Gastroesophageal sphincter (tissue), 4 donors: ENCODE data around the gene PPFIA1. TPM values are rescaled to one million over a fixed set of nuclear protein-coding genes. Genes with fewer than 3 reads are reported as not detected.
A peak's percentile ranks its signal among the peaks of the same experiment; 100 is the strongest.

Experiments
- ATAC-seq: fragments of 150-250 bp; one replicate; pipeline ENCODE4 v1.9.1; 2016; ENCODE audit warnings: mild to moderate bottlenecking, moderate library complexity
- H3K27ac ChIP-seq, 4 donors: fragments of 200-600 bp; sonication (generic) in 3 of 4; 1 replicate in 3 of 4; 2 replicates in 1 of 4; pipeline ENCODE4 v1.5.1; 2016 to 2019
- H3K27me3 ChIP-seq: fragments of 200-600 bp; sonication (generic); one replicate; pipeline ENCODE4 v1.5.1; 2019
- H3K36me3 ChIP-seq, 2 donors: fragments of 200-600 bp; sonication (generic); one replicate each; pipeline ENCODE4 v1.5.1; 2019; ENCODE audit warnings: control low read depth in 1 of 2
- H3K4me1 ChIP-seq, 3 donors: fragments of 200-600 bp; sonication (generic); 1 replicate in 2 of 3; 2 replicates in 1 of 3; pipeline ENCODE4 v1.5.1; 2016 to 2019; ENCODE audit warnings: control low read depth in 2 of 3
- H3K4me3 ChIP-seq, 2 donors: fragments of 200-600 bp; sonication (generic); one replicate each; pipeline ENCODE4 v1.5.1; 2019; ENCODE audit warnings: mild to moderate bottlenecking in 1 of 2, moderate library complexity in 1 of 2
- H3K9me3 ChIP-seq, 3 donors: fragments of 200-600 bp; sonication (generic); one replicate each; pipeline ENCODE4 v1.5.1; 2017 to 2019; ENCODE audit warnings: control low read depth in 2 of 3
- CTCF ChIP-seq, 4 experiments: fragments of 200-600 bp in 2 of 4; fragments of 450-650 bp in 2 of 4; sonication (generic) in 1 of 4; IDR thresholded peaks; one replicate each; pipeline ENCODE4 v1.5.1; 2017 to 2019; ENCODE audit warnings: antibody characterized with exemption in 4 of 4, mild to moderate bottlenecking in 2 of 4, moderate library complexity in 2 of 4
- EP300 ChIP-seq: sonication (generic); formaldehyde crosslinking; IDR thresholded peaks from one replicate; pipeline ENCODE4 v1.6.1; 2017; ENCODE audit warnings: antibody characterized with exemption, mild to moderate bottlenecking
- POLR2A ChIP-seq, 2 donors: fragments of 450-650 bp; IDR thresholded peaks; one replicate each; pipeline ENCODE4 v1.6.1; 2017; ENCODE audit warnings: antibody characterized with exemption in 2 of 2, mild to moderate bottlenecking in 2 of 2, moderate library complexity in 1 of 2
- POLR2AphosphoS5 ChIP-seq: sonication (generic); formaldehyde crosslinking; IDR thresholded peaks from one replicate; pipeline ENCODE4 v1.6.1; 2017; ENCODE audit warnings: antibody characterized with exemption
- WGBS, 2 donors: methylation state at CpG; one replicate each; pipeline ENCODE4 v1.1.5; 2018; ENCODE audit warnings: low coverage in 1 of 2; 5-methylcytosine and 5-hydroxymethylcytosine counted together
- total RNA-seq, 4 donors: library from RNA; depleted of rRNA; stranded (reverse); fragments of >200 nt; gene quantifications; one replicate each; pipeline ENCODE4 v1.1.0, GENCODE V29; 2016

The PPFIA1 gene
- total RNA-seq, 4 donors from 2014 or later = 54.3 to 68.8 (median 61.5) TPM

GRCh38 chr11:70301721-70302418 lies 31.4 kb downstream of the PPFIA1 start:
- 87 to 89% methylated on average over 8 to 13 of the region's 13 CpGs for WGBS, 2 donors
- TF ChIP-seq POLR2AphosphoS5 (no peak), CTCF (IDR thresholded peaks at IDR 0.05) (no peak), EP300 (no peak), POLR2A (IDR thresholded peaks at IDR 0.05) (no peak)
- no peak for ATAC-seq
- no peak overlapping the region for H3K4me3 ChIP-seq
- H3K4me1 ChIP-seq = peaks cover 0 to 31% (median 0%) of the 10 kb centered on the region in 3 donors
- H3K36me3 ChIP-seq = peaks cover 0 to 16% of the 10 kb centered on the region in 2 donors
- H3K27me3 ChIP-seq = no peaks in the 10 kb centered on the region
- H3K9me3 ChIP-seq = no peaks in the 10 kb centered on the region
- H3K27ac ChIP-seq = no peak overlapping the region

- WGBS, 2 donors = 73 to 80% methylated on average over 3 to 7 of the region's 7 CpGs
- Histone ChIP-seq H3K4me1 (peaks cover 0 to 30% (median 0%) of the 10 kb centered on the region in 3 donors), H3K4me3 (no peak overlapping the region), H3K9me3 (no peaks in the 10 kb centered on the region), H3K27ac (no peak overlapping the region), H3K27me3 (no peaks in the 10 kb centered on the region), H3K36me3 (peaks cover 0 to 16% of the 10 kb centered on the region in 2 donors)
- TF ChIP-seq CTCF (IDR thresholded peaks at IDR 0.05) (no peak), EP300 (no peak), POLR2A (IDR thresholded peaks at IDR 0.05) (no peak), POLR2AphosphoS5 (no peak)
- ATAC-seq = no peak
Measured at GRCh38 chr11:70302419-70302752, 31.9 kb downstream of the PPFIA1 start.

GRCh38 chr11:70303070-70303469 lies 32.6 kb downstream of the PPFIA1 start:
- WGBS, 2 donors = 43 to 61% methylated on average over 11 to 13 of the region's 13 CpGs
- Histone ChIP-seq H3K27ac (peak overlapping the region in 1 of 4 donors; percentile 19), H3K4me1 (peaks cover 0 to 26% (median 0%) of the 10 kb centered on the region in 3 donors), H3K4me3 (no peak overlapping the region), H3K27me3 (no peaks in the 10 kb centered on the region), H3K9me3 (no peaks in the 10 kb centered on the region), H3K36me3 (peaks cover 0 to 16% of the 10 kb centered on the region in 2 donors)
- ATAC-seq = peak; percentile 58
- TF ChIP-seq POLR2AphosphoS5 (peak; percentile 17), POLR2A (IDR thresholded peaks at IDR 0.05) (no peak)

GRCh38 chr11:70304208-70304603 lies 33.7 kb downstream of the PPFIA1 start:
- H3K27me3 ChIP-seq = no peaks in the 10 kb centered on the region
- ATAC-seq = no peak
- H3K36me3 ChIP-seq = peaks cover 0 to 9% of the 10 kb centered on the region in 2 donors
- TF ChIP-seq POLR2A (IDR thresholded peaks at IDR 0.05) = no peak
- no peak for TF ChIP-seq POLR2AphosphoS5
- TF ChIP-seq CTCF (IDR thresholded peaks at IDR 0.05) = no peak
- TF ChIP-seq EP300 = no peak
- peaks cover 0 to 26% (median 0%) of the 10 kb centered on the region in 3 donors for H3K4me1 ChIP-seq
- H3K4me3 ChIP-seq = no peak overlapping the region
- no peak overlapping the region for H3K27ac ChIP-seq
- H3K9me3 ChIP-seq = no peaks in the 10 kb centered on the region
- WGBS, 2 donors = 71 to 93% methylated on average over 1 to 2 of the region's 2 CpGs

- no peak for ATAC-seq
- no peaks in the 10 kb centered on the region for H3K9me3 ChIP-seq
- H3K4me3 ChIP-seq = no peak overlapping the region
- 100% methylated on average over 2 of the region's 3 CpGs; no CpG with 5 or more reads in 1 of the 2 donors for WGBS, 2 donors
- no peak for TF ChIP-seq POLR2A (IDR thresholded peaks at IDR 0.05)
- TF ChIP-seq EP300 = no peak
- TF ChIP-seq POLR2AphosphoS5 = no peak
- no peaks in the 10 kb centered on the region for H3K36me3 ChIP-seq
- peaks cover 0 to 26% (median 0%) of the 10 kb centered on the region in 3 donors for H3K4me1 ChIP-seq
- no peak overlapping the region for H3K27ac ChIP-seq
- no peaks in the 10 kb centered on the region for H3K27me3 ChIP-seq
Measured at GRCh38 chr11:70305501-70305900, 35.0 kb downstream of the PPFIA1 start.

GRCh38 chr11:70306586-70307033 lies 36.1 kb downstream of the PPFIA1 start:
- no peaks in the 10 kb centered on the region for H3K9me3 ChIP-seq
- H3K4me1 ChIP-seq = peaks cover 0 to 26% (median 0%) of the 10 kb centered on the region in 3 donors
- no peak overlapping the region for H3K4me3 ChIP-seq
- H3K36me3 ChIP-seq = no peaks in the 10 kb centered on the region
- TF ChIP-seq EP300 = no peak
- TF ChIP-seq CTCF (IDR thresholded peaks at IDR 0.05) = no peak
- no peak for TF ChIP-seq POLR2AphosphoS5
- H3K27me3 ChIP-seq = no peaks in the 10 kb centered on the region
- no peak overlapping the region for H3K27ac ChIP-seq
- no peak for ATAC-seq
- 71 to 73% methylated on average over 4 of the region's 4 CpGs for WGBS, 2 donors
